Thyroid gland (tissue), 4 donors: ENCODE measurements around the gene POFUT2. TPM values are rescaled to one million over a fixed set of nuclear protein-coding genes. Genes with fewer than 3 reads are reported as not detected.

ENCODE experiments used
- DNase-seq, 2 donors: peaks; one replicate each; pipeline ENCODE4 v3.0.0-alpha.2; 2019
- H3K27ac ChIP-seq, 3 donors: fragments of 200-600 bp; sonication (generic); 1 replicate in 2 of 3; 2 replicates in 1 of 3; pipeline ENCODE4 v1.5.1; 2016 to 2019; ENCODE audit warnings: mild to moderate bottlenecking in 1 of 3, moderate library complexity in 1 of 3
- H3K27me3 ChIP-seq: fragments of 200-600 bp; sonication (generic); one replicate; pipeline ENCODE4 v1.5.1; 2019
- H3K36me3 ChIP-seq, 2 donors: fragments of 200-600 bp; sonication (generic); one replicate each; pipeline ENCODE4 v1.5.1; 2016 to 2019
- H3K4me1 ChIP-seq, 2 donors: fragments of 200-600 bp; sonication (generic); one replicate each; pipeline ENCODE4 v1.5.1; 2017 to 2019
- H3K4me3 ChIP-seq, 3 donors: fragments of 200-600 bp; sonication (generic); replicated peaks in 1 of 3; 1 replicate in 2 of 3; 2 replicates in 1 of 3; pipeline ENCODE4 v1.5.1; 2016; ENCODE audit warnings: mild to moderate bottlenecking in 1 of 3
- H3K9me3 ChIP-seq: fragments of 200-600 bp; sonication (generic); one replicate; pipeline ENCODE4 v1.5.1; 2017
- POLR2A ChIP-seq, 2 donors: fragments of 450-650 bp; IDR thresholded peaks; one replicate each; pipeline ENCODE4 v1.6.1; 2017; ENCODE audit warnings: antibody characterized with exemption in 2 of 2, mild to moderate bottlenecking in 2 of 2, moderate library complexity in 1 of 2
- WGBS, 2 donors: methylation state at CpG; one replicate each; pipeline ENCODE4 v1.1.5; 2017; 5-methylcytosine and 5-hydroxymethylcytosine counted together
- intact Hi-C: fragments of 100-400 bp; cut with DNase I; formaldehyde crosslinking; loops from one replicate; pipeline ENCODE4 v1.15.1; 2023
- total RNA-seq, 4 donors: library from RNA; depleted of rRNA; stranded (reverse); fragments of >200 nt; gene quantifications; one replicate each; pipeline ENCODE4 v1.2.3, GENCODE V29; 2016
- TF ChIP-seq, protein P1 (sequence below), 6 experiments: fragments of 200-600 bp in 3 of 6; fragments of 450-650 bp in 3 of 6; sonication (generic) in 3 of 6; IDR thresholded peaks; one replicate each; pipeline ENCODE4 v1.5.1; 2016 to 2019; ENCODE audit warnings: antibody characterized with exemption in 6 of 6, mild to moderate bottlenecking in 2 of 6, inconsistent platforms in 1 of 6, moderate library complexity in 1 of 6

Gene POFUT2
- total RNA-seq, 4 donors from 2014 or later, result 20.2 to 52.2 (median 40.5) TPM

GRCh38 chr21:45258466-45258865 is 29.2 kb downstream of the POFUT2 start:
- no peak for DNase-seq
- intact Hi-C loops, result no loop called here
- TF ChIP-seq, protein P1, sequence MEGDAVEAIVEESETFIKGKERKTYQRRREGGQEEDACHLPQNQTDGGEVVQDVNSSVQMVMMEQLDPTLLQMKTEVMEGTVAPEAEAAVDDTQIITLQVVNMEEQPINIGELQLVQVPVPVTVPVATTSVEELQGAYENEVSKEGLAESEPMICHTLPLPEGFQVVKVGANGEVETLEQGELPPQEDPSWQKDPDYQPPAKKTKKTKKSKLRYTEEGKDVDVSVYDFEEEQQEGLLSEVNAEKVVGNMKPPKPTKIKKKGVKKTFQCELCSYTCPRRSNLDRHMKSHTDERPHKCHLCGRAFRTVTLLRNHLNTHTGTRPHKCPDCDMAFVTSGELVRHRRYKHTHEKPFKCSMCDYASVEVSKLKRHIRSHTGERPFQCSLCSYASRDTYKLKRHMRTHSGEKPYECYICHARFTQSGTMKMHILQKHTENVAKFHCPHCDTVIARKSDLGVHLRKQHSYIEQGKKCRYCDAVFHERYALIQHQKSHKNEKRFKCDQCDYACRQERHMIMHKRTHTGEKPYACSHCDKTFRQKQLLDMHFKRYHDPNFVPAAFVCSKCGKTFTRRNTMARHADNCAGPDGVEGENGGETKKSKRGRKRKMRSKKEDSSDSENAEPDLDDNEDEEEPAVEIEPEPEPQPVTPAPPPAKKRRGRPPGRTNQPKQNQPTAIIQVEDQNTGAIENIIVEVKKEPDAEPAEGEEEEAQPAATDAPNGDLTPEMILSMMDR (IDR thresholded peaks at IDR 0.05), result no peak
- no peak for TF ChIP-seq POLR2A (IDR thresholded peaks at IDR 0.05)
- WGBS, 2 donors, result 71 to 86% methylated on average over 15 to 17 of the region's 19 CpGs
- H3K4me3 ChIP-seq, result no peak overlapping the region
- peaks cover under 1 to 4% of the 10 kb centered on the region in 2 donors for H3K36me3 ChIP-seq
- no peak overlapping the region for H3K27ac ChIP-seq
- no peaks in the 10 kb centered on the region for H3K4me1 ChIP-seq
- no peaks in the 10 kb centered on the region for H3K9me3 ChIP-seq
- H3K27me3 ChIP-seq, result no peaks in the 10 kb centered on the region

- H3K27me3 ChIP-seq, result no peaks in the 10 kb centered on the region
- intact Hi-C loops, result no loop called here
- DNase-seq, result no peak
- no peak overlapping the region for H3K4me3 ChIP-seq
- no peak overlapping the region for H3K27ac ChIP-seq
- WGBS, 2 donors, result 75 to 81% methylated on average over 6 to 12 of the region's 40 CpGs
- H3K36me3 ChIP-seq, result no peaks in the 10 kb centered on the region
- TF ChIP-seq POLR2A (IDR thresholded peaks at IDR 0.05), result no peak
- TF ChIP-seq, protein P1 (IDR thresholded peaks at IDR 0.05), result no peak
- H3K9me3 ChIP-seq, result no peaks in the 10 kb centered on the region
- no peaks in the 10 kb centered on the region for H3K4me1 ChIP-seq
Measured at GRCh38 chr21:45257673-45258341, 29.9 kb downstream of the POFUT2 start.

DNA sequence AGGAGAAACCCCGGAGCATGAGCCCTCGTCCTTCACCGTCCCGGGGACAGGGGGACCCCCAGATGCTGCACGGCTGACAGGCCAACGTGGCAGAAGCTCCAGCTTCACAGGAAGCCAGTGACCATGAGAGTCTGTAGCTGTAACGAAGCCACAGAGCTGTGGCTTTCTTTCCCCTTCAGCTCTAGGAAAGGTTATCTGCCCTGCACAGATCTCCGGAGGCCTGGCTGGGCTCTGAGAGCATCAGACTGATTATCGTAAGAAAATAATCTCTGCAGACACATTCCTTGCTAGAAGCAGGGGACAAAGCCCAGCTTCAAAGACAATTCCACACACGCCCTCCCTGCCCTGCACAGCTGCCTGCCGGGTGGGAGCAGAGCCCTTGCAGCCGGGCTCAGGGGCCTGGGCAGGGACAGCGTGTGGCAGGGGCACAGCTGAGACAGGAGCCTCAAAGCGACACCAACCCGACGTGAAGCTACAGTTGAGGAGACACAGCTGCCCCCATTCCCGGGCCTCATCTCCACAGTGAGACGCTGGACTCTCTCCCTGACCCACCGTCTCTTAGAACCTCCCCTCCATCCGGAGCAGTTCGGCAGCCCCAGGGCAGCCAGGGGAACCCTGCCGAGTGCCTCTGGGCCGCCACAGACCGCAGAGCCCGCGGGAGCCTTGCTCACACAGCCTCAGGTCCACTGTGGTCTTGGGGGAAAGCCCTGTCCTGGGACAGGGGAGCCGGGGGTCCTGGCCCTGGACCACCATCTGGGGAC is 30.6 kb downstream of the POFUT2 start:
- Histone ChIP-seq H3K27me3 (no peaks in the 10 kb centered on the region), H3K27ac (no peak overlapping the region), H3K9me3 (no peaks in the 10 kb centered on the region), H3K4me1 (no peaks in the 10 kb centered on the region), H3K4me3 (no peak overlapping the region), H3K36me3 (no peaks in the 10 kb centered on the region)
- 52 to 55% methylated on average over 4 to 10 of the region's 27 CpGs for WGBS, 2 donors
- TF ChIP-seq, protein P1 (IDR thresholded peaks at IDR 0.05), result no peak
- no peak for TF ChIP-seq POLR2A (IDR thresholded peaks at IDR 0.05)
- no peak for DNase-seq
- intact Hi-C loops, result no loop called here

- intact Hi-C loops, result no loop called here
- TF ChIP-seq, protein P1 (IDR thresholded peaks at IDR 0.05), result no peak
- TF ChIP-seq POLR2A (IDR thresholded peaks at IDR 0.05), result no peak
- H3K4me3 ChIP-seq, result no peak overlapping the region
- 82 to 90% methylated on average over 11 to 15 of the region's 31 CpGs for WGBS, 2 donors
- H3K9me3 ChIP-seq, result no peaks in the 10 kb centered on the region
- H3K36me3 ChIP-seq, result no peaks in the 10 kb centered on the region
- H3K27ac ChIP-seq, result no peak overlapping the region
- H3K27me3 ChIP-seq, result no peaks in the 10 kb centered on the region
- no peak for DNase-seq
- H3K4me1 ChIP-seq, result no peaks in the 10 kb centered on the region
Measured at GRCh38 chr21:45256021-45256911, 31.4 kb downstream of the POFUT2 start.
